Measurements from ENCODE around the gene ITPKB.
A peak's percentile ranks its signal among the peaks of the same experiment; 100 is the strongest.
"Not testable (repeated sequence)": the region's sequence is repeated elsewhere in the genome, so short reads cannot be mapped to it uniquely, and the experiment has no call there.

ITPKB gene

DNA sequence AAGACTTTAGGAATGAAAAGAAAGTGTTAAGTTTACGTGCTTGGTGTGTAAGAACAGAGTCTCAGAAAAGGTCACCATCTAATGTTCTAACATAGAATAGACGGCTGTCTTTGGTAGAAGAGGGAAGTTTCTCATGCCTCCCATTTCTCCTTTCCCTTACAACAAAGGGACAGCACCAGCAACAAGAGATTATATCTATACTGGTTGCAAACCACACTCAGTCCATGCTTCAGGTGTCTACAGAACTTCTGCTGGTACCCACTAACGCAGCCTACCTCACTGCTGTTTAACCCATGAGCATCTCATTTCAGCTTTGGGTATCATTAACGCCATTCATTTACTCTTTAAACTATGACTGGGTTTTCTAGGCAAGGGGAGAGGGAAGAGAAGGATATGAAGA is 9.2 kb upstream of the ITPKB start:
- in situ Hi-C loops (cut with HindIII; ENCODE audit: low sequenced_read_pairs): no loop called here
- TF ChIP-seq, protein P1, sequence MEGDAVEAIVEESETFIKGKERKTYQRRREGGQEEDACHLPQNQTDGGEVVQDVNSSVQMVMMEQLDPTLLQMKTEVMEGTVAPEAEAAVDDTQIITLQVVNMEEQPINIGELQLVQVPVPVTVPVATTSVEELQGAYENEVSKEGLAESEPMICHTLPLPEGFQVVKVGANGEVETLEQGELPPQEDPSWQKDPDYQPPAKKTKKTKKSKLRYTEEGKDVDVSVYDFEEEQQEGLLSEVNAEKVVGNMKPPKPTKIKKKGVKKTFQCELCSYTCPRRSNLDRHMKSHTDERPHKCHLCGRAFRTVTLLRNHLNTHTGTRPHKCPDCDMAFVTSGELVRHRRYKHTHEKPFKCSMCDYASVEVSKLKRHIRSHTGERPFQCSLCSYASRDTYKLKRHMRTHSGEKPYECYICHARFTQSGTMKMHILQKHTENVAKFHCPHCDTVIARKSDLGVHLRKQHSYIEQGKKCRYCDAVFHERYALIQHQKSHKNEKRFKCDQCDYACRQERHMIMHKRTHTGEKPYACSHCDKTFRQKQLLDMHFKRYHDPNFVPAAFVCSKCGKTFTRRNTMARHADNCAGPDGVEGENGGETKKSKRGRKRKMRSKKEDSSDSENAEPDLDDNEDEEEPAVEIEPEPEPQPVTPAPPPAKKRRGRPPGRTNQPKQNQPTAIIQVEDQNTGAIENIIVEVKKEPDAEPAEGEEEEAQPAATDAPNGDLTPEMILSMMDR (IDR thresholded peaks at IDR 0.05; ENCODE audit: low read depth, low read length, missing control alignments): no peak
- DNase-seq (ENCODE audit: low read depth): no peak
- H3K4me3 ChIP-seq (ENCODE audit: low read depth, low read length): no peak overlapping the region

DNA sequence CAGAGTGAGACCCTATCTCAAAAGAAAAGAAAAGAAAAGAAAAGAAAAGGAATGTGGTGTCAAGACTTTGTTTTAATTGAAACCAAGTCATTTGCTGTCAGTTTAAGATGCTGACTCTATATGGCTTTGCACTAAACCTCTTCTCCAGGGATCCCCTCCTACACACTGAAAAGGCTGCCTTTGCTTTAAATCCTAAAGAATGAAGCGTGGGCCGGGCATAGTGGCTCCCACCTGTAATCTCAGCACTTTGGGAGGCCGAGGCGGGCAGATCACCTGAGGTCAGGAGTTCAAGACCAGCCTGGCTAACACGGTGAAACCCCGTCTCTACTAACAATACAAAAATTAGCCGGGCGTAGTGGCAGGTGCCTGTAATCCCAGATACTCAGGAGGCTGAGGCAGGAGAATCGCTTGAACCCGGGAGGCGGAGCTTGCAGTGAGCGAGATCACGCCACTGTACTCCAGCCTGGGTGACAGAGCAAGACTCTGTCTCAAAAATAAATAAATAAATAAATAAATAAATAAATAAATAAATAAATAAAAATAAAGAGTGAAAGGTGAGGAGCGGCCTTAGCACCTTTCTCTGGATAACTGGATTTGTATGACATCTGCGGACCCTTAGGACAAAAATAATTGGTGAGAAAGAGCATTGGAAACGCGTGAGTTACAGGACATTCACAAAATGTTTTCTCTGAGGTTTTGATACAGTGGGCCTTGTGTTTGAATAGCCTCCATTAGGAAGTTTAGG is 8.6 kb upstream of the ITPKB start:
- in situ Hi-C loops (cut with HindIII; ENCODE audit: low sequenced_read_pairs); DNase-seq (ENCODE audit: low read depth); H3K4me3 ChIP-seq (ENCODE audit: low read depth, low read length): not testable (repeated sequence)

DNA sequence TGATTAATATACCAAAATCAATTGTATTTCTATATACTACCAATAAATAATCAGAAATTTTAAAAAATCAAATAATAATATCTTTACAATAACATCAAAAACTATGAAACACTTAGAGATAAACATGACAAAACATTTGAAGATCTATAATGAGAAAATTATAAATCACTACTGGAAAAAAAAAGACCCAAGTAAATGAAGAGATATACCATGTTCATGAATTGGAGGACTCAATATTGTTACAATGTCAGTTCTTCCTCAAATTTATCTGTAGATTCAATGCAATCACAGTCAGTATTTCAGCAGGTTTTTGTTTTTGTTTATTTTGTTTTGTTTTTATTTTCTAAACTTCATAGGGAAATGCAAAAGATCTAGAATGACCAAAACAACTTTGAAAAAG is 4.2 kb upstream of the ITPKB start:
- in situ Hi-C loops (cut with HindIII; ENCODE audit: low sequenced_read_pairs): no loop called here
- H3K4me3 ChIP-seq (ENCODE audit: low read depth, low read length): no peak overlapping the region
- DNase-seq (ENCODE audit: low read depth): no peak
- TF ChIP-seq, protein P1 (IDR thresholded peaks at IDR 0.05; ENCODE audit: low read depth, low read length, missing control alignments): no peak

DNA sequence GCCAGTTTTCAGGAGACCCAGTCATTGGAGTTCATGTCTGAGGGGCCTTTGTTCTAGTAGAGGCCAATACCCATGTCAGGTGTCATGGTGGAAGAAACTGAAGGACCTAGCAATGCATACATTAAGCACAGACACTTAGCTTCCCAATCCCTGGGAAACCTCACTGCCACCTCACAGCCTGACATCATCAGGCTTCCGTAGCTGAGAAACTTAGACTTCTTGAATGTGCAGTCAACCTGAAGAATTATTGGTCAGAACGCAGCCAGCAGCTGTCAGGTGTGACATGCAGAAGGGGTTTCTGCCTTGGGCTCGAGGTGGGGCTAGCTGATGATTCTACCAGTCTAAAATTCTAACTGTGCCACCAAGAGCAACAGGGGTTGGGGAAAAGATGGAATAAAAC is 1.9 kb upstream of the ITPKB start:
- in situ Hi-C loops (cut with HindIII; ENCODE audit: low sequenced_read_pairs): no loop called here
- TF ChIP-seq, protein P1 (IDR thresholded peaks at IDR 0.05; ENCODE audit: low read depth, low read length, missing control alignments): no peak
- no peak for DNase-seq (ENCODE audit: low read depth)

DNA sequence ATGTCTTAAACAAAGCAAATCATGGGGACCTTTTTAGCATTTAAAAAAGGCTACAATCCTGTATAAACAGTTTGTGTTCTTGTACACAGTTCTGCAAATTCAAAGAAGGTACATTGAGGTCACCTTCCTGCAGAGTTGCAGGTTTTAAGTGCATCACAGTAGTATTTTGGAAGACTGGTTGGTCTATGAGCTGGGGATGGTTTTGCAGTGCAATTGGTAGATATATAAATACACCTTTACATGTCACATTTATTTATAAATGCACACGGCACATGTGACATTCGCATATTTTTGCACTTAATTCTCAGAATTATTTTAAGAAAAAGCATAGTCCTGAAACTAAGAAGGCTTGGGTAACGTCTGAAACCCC is 599 bp upstream of the ITPKB start:
- H3K4me3 ChIP-seq (ENCODE audit: low read depth, low read length): no peak overlapping the region
- TF ChIP-seq, protein P1 (IDR thresholded peaks at IDR 0.05; ENCODE audit: low read depth, low read length, missing control alignments): no peak

More for the DNA sequence above, 1.9 kb upstream of the ITPKB start:
- H3K4me3 ChIP-seq (ENCODE audit: low read depth, low read length): no peak overlapping the region

DNA sequence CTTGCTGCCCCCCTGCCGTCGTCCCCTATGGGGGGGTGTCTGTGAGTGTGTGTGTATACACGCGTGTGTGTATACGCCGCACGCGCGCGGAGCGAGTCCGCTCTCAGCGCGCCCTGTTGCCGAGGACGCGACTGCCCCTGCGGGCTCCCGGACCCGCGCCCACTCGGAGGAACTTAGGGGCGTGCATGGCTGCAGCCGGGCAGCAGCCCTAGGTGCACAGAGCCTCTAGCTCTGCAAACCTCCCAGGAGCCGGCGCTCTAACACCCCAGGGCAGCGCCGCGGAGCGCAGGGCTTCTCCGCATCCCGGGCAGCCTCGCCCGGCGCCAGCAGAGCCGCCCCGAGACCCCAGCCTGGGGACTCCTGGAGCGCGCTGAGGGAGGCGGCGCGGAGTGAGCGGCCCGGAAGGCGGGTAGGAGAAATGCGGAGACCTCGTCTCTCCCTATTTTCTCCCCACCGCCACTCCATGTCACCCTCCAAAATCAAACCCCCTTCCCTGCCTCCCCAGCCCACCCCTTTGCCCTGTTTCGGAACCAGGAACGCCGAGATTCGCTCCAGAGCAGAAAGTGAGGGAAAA is 574 bp downstream of the ITPKB start:
- DNase-seq (ENCODE audit: low read depth): no peak
- TF ChIP-seq, protein P1 (IDR thresholded peaks at IDR 0.05; ENCODE audit: low read depth, low read length, missing control alignments): peak; percentile 14
- in situ Hi-C loops (cut with HindIII; ENCODE audit: low sequenced_read_pairs): no loop called here
- peak overlapping the region; percentile 94 for H3K4me3 ChIP-seq (ENCODE audit: low read depth, low read length)

More for the DNA sequence above, 599 bp upstream of the ITPKB start:
- no peak for DNase-seq (ENCODE audit: low read depth)
- in situ Hi-C loops (cut with HindIII; ENCODE audit: low sequenced_read_pairs): no loop called here

DNA sequence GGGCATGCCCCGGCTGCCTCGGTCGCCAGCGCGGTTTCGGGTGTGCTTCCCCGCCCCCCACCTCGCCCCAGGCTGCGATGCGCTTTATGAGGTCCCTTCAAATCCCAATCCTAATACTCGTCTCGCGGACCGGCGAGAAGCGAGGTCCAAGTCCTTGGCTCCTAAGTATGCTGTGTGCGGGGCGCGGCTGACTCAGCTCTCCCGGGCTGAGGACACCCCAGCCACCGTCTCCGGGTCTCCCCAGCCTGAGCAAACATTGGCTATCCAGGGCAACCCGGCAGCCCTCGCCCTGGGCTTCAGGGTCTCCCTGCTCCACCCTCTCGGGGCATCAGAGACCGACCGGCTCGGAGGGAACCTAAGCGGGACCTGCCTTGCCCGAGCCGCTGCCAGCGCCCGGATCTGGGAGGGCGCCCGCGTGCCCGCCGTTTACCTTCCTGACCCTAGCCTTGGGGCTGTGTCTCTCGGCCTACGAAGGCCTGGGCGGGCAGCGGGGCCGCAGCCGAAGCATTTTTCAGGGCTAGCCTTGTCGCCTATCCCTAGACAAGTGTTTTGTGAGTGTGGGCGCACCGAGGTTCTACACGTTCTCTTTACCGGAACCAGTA is 1.2 kb downstream of the ITPKB start:
- peak overlapping the region; percentile 94 for H3K4me3 ChIP-seq (ENCODE audit: low read depth, low read length)
- no peak for DNase-seq (ENCODE audit: low read depth)
- TF ChIP-seq, protein P1 (IDR thresholded peaks at IDR 0.05; ENCODE audit: low read depth, low read length, missing control alignments): no peak
- in situ Hi-C loops (cut with HindIII; ENCODE audit: low sequenced_read_pairs): no loop called here
